WI38 (cell line): ENCODE results near the gene TIMM21.

Experiments used
- H3K4me3 ChIP-seq: 2 replicates; pipeline ENCODE4 v1.5.1; 2011; ENCODE audit warnings: low read depth, mild to moderate bottlenecking, control low read depth, low read length
- CTCF ChIP-seq: IDR thresholded peaks from 2 replicates; pipeline ENCODE4 v1.5.1; 2012; ENCODE audit warnings: low read depth, mild to moderate bottlenecking, control low read depth, low read length

TIMM21 gene

GRCh38 chr18:74173434-74173750 lies 25.1 kb downstream of the TIMM21 start:
- H3K4me3 ChIP-seq = no peak overlapping the region
- TF ChIP-seq CTCF = no peak

- TF ChIP-seq CTCF = no peak
Observed at GRCh38 chr18:74175658-74176057, 27.3 kb downstream of the TIMM21 start.

GRCh38 chr18:74178884-74179283 lies 30.6 kb downstream of the TIMM21 start:
- TF ChIP-seq CTCF = no peak
- no peak overlapping the region for H3K4me3 ChIP-seq

More at GRCh38 chr18:74175658-74176057, 27.3 kb downstream of the TIMM21 start:
- H3K4me3 ChIP-seq = no peak overlapping the region

GRCh38 chr18:74179623-74180199 lies 31.4 kb downstream of the TIMM21 start:
- no peak for TF ChIP-seq CTCF
- H3K4me3 ChIP-seq = no peak overlapping the region

GRCh38 chr18:74182335-74182734 lies 34.0 kb downstream of the TIMM21 start:
- no peak for TF ChIP-seq CTCF
- H3K4me3 ChIP-seq = no peak overlapping the region

GRCh38 chr18:74183130-74183529 lies 34.8 kb downstream of the TIMM21 start:
- H3K4me3 ChIP-seq = no peak overlapping the region
- TF ChIP-seq CTCF = no peak

GRCh38 chr18:74184875-74185274 lies 36.6 kb downstream of the TIMM21 start:
- TF ChIP-seq CTCF = no peak
- H3K4me3 ChIP-seq = no peak overlapping the region
